Measurements from ENCODE around the gene EYS.

GRCh38 chr6:64233746-64234145, 1473.3 kb downstream of the EYS start:
- TF ChIP-seq SUZ12 (IDR thresholded peaks at IDR 0.05; ENCODE audit: extremely low read depth, insufficient read depth, insufficient read length) (no peak), ZNF274 (IDR thresholded peaks at IDR 0.05; ENCODE audit: low read depth, low read length) (no peak), YY1 (IDR thresholded peaks at IDR 0.05; ENCODE audit: insufficient read depth, insufficient read length) (no peak)
